Activated CD8-positive, alpha-beta memory T cell treated with anti-CD3 and anti-CD28 coated beads, Interleukin-2, amount 50 U/mL, for 48 hours (primary cell): ENCODE measurements around the gene CRYBA1.
"Not testable (repeated sequence)": the region's sequence is repeated elsewhere in the genome, so short reads cannot be mapped to it uniquely, and the experiment has no call there.

Experiments used
- DNase-seq: peaks from one replicate; pipeline ENCODE4 v3.0.0-alpha.2; 2020

CRYBA1 gene, protein sequence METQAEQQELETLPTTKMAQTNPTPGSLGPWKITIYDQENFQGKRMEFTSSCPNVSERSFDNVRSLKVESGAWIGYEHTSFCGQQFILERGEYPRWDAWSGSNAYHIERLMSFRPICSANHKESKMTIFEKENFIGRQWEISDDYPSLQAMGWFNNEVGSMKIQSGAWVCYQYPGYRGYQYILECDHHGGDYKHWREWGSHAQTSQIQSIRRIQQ

DNA sequence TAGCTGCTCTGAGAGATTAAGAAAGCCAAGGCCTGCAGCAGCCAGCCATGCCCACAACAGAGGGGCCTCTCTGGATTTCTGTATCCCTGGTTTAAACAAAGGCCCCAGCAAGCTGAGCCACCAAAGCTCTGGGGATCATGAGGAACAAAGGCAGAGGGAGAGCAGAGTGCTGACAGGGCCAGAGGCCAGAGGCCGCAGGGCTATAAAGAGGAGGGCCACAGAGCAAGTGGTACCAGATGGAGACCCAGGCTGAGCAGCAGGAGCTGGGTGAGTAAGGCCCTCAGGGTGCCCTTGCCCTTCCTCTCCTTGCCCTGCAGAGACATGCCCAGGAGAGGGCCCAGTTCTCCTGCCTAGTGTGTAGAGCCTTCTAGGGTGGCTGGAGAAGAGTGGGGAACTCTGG lies at the start of gene CRYBA1:
Gene CRYBA1, plus strand, starts transcription at position 232 of the 400 bp plus-strand sequence. Its CDS starts 5 bp downstream, at position 237.
- DNase-seq, result no peak

DNA sequence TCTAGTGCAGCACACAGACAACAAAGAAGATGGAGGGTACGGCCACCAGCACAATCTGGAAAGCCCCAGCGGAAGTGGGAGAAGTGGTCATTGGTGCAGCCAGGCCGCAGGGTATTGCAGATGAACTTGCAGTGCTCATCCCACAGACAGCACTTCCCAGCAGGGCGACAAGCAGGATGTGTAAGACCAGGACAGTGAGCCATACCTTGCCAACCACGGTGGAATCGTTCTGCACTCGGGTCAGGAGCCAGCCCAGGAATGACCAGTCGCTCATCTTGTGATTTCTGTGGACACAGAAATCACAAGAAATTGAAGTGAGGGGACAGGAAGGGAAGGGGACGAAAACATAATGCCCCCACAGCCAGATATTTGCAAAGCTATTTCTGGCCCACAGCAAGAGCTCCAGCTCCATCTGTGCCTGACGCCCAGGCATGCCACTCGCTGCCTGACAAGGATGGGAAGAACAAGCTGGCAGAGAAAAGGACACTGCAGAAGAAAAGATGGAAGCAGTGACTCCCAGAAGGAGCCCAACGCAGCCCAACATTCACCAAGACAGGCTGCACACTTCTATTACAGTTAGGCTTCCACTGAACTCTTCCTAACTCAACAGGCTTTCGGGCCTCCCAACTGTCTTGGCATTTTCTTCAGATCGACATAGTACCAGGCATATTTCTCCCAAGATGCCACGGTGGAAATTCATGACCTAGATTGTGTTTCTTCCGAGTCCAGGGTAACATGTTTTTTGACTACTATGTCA lies 49.0 kb upstream of the CRYBA1 start:
- peak; percentile 42 for DNase-seq

DNA sequence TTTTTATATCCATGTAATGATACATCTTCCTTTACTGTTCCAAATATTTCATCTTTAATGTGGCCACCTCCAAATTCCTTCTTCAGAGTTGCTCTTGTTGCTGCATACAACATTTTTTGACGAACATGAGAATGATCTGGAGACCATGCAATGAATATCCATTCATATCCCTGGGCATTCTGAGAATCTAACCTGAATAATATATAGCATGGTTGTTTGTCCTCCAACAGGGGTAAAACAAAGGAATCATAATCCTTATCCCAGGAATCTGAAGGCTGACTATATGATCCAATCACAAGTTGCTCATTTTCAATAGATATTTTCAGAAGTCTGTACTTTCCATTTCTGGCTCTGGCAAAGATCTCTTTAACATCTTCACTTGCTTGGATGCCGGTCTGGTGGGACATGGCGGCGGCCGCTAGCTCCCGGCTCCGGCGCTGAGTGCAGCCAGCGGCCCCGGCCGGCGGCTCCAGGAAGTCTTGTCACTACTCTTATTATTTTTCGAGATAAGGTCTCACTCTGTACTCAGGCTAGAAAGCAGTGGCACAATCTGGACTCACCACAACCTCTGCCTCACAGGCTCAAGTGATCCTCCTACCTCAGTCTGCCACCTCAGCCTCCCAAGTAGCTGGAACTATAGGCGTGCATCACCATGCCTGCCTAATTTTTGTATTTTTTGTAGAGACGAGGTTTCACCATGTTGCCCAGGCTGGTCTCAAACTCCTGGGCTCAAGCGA lies 42.4 kb upstream of the CRYBA1 start:
- DNase-seq, result not testable (repeated sequence)

DNA sequence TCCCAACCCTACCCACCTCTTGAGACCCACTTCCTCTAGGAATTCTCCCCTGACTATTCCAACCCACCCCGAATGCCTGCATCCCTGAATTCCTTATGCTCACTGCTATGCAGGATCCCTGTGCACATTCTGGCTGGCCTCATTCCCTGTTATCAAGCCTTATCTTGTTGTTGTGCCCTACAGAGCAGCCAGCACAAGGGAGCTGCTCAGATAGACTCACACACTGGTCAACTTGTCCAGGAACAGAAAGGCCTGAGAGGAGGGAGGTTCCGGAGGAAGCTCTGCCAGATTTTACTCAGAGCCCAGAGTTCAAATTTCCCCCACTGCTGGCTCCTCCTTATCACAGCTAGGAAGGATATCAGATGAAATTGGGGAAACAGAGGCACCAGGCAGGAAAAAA lies 41.6 kb upstream of the CRYBA1 start:
- DNase-seq, result no peak

DNA sequence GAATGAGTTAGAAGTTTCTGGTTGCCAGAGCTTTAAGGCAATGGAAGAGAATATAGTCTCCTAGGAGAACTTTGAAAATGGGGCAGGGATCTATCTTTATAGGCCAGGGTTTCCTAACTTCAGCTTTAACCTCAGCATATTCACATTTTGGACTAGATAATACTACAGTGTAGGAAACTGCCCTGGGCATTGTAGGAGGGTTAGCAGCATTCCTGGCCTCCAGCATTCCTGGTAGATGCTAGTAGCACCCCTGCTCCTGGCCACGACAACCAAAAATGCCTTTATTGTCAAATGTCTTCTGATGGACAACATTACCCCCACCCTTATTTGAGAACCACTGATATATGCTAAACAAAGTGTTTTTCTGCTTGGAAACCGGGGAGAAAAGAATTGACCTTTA lies 38.7 kb upstream of the CRYBA1 start:
- no peak for DNase-seq

DNA sequence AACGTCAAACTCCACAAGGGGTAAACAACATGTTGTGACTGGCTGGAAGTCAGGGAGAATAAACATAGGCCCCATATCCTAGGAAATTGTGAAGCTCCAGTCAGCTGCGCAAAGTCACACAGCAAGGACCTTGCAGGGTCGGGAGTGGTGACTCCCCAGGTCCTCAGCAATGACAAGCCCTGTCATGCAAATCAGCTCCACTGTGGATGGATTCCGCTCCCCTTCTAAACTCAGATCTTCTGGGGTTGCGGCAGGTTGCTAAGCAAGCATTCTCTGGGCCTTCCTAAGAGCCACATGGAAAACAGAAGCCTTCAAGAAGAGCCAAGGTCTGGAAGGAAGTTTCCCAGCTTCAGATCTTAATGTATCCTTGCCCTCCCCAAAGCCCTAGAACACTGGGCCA lies 37.6 kb upstream of the CRYBA1 start:
- DNase-seq, result no peak

DNA sequence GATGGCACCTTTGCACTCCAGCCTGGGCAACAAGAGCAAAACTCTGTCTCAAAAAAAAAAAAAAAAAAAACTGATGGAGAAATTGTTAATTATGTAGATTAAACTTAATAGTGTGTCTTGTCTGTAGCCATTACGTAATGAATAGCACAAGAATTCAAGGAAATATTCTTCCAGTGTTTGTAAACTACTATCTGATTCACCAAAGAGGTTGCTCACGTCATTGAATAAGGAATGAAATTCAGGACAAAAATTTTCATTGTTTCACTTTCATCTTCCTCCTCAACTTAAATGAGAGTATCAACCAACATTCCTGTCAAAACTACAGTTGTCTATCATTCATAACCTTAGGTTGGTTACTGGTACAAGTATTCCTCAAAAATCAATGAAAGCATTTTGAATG lies 35.8 kb upstream of the CRYBA1 start:
- DNase-seq, result no peak

DNA sequence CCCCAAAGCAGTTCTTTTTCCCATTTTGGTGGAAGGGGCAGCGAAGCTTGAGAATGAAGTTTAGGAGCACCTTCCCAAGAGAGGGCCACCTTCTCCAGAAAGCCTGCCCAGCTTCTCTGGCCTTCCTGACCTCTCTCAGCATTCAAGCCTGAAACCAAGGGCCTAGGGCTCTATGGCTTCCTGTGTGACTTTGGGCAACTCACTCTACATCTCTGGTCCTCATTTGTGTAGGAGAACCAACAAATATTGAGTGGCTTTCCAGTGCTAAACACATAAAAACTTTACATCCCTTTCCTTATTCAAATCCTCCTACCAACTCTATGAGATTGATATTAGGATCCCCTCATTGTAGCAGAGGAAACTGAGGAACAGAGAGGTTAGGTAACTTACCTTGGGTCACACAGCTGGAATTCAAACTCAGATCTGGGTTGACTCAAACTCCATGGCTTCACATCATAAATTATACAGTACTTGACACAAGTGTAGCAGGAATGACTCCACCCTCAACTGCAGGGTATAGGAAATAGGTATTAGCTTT lies 34.5 kb upstream of the CRYBA1 start:
- no peak for DNase-seq

DNA sequence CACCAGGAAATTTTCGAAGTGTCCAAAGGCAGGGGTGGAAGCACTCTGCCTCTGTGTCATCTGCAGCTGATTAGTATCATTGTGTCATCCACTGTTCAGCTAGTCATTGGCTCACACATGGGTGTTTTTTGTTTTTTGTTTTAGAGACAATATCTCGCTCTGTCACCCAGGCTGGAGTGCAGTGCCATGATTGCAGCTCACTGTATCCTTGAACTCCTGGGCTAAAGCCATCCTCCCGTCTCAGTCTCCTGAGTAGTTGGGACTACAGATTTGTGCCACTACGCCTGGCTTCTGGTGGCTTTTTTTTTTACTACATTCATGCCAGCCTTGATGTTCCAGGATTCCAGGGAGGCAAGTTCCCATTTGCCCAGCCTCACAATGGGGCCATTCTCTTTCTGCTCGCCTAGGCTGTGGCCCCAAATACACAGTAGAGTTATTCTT lies 34.0 kb upstream of the CRYBA1 start:
- no peak for DNase-seq

DNA sequence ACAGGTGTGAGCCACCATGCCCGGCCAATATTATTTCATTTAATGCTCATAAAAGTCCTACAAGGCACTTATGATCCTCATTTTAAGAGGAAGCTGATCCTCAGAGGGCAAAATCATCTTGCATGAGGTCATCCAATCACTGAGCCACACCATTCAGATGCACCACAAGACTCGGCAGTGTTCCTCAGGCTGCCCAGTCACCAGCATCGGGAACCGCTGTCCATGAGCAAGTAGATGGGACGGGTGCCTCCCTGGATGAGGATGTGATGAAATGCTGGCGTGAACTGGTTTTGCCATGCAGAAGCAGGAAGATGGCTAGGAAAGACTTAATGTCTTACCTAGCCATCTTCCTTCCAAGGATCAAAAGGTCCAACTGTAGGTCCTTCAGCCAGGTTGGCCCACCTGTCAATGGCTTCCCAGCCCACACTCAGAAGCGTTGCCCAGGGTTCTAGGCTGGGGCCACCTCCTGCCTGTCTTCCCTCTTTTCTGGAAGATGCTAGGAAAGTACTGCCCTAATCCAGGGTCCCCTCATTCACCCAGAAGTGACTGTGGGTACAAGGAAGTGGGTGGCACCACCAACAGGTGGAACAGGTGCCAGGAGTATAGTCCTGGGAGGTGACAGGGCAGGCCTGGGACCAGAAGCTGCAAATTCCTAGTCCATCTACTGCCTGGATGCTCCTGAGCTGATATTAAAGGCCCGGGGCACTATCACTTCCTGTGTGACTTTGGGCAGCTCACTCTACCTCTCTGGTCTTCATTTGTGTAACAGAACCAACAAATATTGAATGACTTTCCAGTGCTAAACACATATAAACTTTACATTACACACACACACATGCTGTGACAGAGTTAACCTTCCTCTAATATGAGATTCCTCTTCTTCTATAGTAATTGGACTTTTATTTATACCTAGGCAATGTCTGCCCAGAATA lies 32.2 kb upstream of the CRYBA1 start:
- no peak for DNase-seq

DNA sequence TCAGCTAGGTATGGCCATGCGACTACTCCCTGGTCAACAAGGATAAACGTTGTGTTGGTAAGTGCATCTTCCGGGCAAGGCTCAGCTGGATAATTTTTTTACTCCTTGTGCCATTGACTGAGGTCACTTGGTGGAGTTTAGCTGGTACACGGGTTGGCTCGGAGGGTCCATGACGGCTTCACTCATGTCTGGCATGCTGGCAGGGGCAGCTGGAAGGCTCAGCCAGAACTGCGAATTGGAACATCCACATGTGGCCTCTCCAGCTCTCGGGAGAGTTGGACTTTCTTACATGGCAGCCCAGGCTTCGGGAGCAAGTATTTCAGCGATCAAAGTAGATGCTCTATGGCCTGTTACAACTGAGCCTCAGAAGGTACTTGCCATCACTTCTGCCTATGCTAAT lies 31.5 kb upstream of the CRYBA1 start:
- DNase-seq, result no peak

DNA sequence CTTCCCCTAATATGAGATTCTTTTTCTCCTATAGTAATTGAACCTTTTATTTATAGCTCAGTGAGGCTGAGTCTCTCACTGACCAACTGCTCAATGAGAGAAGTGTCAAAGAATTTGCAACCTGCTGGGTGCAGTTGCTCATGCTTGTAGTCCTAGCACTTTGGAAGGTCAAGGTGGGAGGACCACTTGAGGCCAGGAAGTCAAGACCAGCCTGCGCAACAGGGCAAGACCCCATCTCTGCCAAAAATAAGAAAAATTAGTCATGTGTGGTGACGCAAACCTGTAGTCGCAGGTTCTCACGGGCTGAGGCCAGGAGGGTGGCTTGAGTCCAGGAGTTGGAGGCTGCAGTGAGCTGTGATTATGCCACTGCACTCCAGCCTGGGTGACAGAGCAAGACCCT lies 30.9 kb upstream of the CRYBA1 start:
- DNase-seq, result no peak

DNA sequence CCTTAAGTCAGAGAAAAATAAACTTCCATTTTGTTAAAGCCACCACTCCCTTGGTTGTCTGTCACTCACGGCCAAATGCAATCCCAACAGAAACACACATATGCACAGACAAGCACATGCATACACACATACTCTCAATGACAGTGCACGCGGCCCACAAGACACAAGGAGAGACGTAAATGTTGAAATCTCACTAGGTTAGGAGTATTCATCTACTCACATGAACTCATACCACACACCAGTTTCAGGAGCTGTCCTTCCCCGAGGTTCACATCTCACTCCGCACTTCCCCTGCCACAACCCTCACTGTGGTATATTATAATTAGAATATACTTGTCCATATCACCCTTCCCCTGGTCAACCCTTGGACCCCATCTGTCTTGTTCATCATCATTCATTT lies 30.5 kb upstream of the CRYBA1 start:
- DNase-seq, result no peak

DNA sequence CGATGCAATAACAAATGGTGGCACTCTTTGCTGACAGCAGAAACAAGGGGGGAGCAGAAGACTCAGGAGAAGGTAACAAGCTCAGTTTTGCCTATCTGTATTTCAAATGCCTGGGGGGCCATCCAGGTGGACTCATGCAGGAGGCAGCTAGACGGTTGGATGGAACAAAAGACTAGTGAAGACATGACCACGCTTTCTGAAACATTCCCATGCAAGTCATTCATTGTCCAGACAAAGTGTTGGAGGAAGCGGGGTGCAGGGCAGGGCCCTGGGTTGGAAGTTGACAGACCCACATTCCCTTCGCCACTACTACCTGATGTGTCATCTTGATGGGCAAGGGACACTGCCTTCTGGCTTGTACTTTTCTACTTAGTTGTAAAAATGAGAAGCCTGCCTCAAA lies 29.8 kb upstream of the CRYBA1 start:
- no peak for DNase-seq

DNA sequence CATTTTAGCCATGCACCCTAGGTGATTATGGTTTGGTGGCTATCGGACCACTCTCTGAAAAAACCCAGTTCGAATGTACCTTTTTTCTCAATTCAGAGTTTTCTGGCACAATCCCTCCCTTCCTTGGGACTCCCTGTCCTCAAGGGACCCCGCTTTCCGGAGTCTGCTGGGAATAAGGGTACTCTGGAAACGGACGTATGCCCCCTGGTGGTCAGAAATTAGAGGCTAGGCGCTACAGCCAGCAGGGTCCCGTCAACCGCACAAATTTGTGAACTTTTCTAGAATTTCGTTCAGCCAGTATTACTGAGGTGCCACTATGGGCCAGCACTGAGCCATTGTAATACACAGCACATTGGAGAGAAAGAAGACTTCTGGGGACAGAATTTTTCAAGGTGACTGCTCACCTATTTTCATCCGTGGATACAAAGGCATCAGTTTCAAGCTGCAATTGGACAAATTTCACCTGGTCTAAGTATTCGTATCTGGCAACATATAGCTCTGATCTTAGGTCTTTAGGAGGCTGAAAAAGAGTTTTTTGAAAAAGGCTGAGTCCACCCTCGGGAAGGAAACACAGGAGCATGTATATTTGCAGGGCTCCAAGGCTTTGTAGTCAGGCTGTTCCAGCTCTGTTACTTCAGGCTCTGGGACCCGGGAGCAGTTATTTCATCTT lies 27.1 kb upstream of the CRYBA1 start:
- peak; percentile 86 for DNase-seq

DNA sequence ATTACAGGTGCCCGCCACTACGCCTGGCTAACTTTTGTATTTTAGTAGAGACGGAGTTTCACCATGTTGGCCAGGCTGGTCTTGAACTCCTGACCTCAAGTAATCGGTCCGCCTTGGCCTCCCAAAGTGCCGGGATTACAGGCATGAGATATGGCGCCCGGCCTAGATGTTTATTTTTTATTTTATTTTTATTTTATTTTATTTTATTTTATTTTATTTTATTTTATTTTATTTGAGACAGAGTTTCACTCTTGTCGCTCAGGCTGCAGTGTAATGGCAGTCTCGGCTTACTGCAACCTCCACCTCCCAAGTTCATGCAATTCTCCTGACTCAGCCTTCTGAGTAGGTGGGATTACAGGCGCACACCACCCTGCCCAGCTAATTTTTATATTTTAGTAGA lies 25.3 kb upstream of the CRYBA1 start:
- not testable (repeated sequence) for DNase-seq

DNA sequence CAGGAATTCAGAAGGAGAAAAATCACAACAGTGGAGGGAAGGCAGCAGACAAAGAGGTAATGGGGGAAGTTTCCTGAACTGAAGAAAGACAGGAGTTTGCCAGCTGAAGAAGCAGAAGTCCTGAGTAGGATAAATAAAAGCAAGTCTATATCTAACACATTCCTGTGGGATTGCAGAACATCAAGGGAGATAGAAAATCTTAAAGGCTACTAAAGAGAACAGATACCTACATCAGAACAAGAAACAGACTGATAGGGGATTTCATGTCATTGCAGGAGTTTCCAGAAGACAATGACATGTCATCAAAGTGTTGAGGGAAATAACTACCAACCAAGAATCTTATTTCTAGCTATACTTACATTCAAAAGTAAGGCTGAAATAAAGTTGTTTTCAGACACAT lies 21.3 kb upstream of the CRYBA1 start:
- DNase-seq, result no peak

DNA sequence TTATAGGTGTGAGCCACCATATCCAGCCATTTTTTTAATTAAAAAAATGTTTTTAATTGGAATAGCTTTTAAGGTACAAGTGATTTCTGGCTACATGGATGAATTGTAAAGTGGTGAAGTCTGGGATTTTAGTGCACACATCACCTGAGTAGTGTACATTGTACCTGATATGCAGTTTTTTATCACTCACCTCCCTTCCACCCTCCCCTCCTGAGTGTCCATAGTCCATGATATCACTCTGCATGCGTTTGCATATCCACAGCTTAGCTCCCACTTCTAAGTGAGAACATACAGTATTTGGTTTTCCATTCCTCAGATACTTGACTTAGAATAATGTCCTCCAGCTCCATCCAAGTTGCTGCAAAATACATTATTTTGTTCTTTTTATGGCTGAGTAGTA lies 13.4 kb upstream of the CRYBA1 start:
- DNase-seq, result no peak

DNA sequence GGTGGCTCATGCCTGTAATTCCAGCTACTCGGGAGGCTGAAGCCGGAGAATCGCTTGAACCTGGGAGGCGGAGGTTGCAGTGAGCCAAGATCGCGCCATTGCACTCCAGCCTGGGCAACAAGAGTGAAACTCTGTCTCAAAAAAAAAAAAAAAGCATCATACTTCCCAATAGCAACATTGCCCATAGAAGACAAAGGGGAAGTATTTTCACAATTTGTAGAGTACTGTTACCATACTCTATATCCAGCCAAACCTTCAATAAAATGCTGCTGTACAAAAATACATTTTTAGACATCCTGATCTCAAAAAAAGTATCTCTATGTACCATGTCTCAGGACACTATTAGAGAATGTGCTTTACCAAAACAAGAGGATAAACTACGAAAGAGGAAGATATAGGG lies 11.7 kb upstream of the CRYBA1 start:
- DNase-seq, result not testable (repeated sequence)

DNA sequence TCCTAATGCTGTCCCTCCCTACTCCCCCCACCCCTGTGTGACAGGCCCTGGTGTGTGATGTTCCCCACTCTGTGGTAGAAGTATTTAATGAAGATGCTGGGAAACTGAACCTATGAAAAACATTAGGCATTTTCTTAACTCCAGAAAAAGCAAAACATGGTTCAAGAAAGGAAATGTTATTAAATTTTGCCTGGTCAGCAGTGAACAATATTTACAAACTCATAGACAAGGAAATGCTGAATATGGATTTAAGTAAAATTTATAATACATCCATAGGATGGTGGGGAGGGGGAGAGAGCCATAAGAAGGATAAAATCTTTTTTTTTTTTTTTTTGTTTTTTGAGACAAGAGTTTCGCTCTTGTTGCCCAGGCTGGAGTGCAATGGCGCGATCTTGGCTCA lies 10.8 kb upstream of the CRYBA1 start:
- no peak for DNase-seq

DNA sequence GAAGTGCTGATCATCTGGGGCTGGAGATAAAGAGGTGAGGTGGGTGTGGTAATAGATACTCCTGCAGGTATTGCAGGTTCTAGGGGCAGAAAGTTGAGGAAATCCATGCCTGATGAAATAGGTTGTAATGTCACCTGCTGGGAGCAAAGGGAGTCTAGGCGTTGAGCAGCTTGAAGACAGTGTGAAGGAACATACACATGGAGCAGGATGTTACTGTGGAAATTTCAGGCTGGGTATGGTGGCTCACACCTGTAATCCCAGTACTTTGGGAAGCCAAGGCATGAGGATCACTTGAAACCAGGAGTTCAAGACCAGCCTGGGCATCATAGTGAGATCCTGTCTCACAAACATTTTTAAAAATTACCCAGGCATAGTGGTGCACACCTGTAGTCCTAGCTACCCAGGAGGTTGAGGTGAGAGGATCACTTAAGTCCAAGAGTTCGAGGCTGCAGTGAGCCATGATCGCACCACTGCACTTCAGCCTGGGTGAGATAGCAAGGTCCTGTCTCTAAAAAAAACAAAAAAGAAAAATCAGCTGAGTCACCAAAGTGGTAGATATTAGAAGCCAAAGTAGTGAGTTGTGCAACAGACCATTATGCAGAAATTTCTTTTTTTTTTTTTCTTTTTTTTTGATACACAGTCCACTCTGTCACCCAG lies 9.1 kb upstream of the CRYBA1 start:
- no peak for DNase-seq
